GM19397 (cell line): ENCODE data around the gene HPS1.

Experiments
- ATAC-seq: cut with Tn5 transposase; IDR thresholded peaks from one replicate; pipeline ENCODE4 v1.9.1; 2021; ENCODE audit warnings: mild to moderate bottlenecking, moderate library complexity; ENCODE audit not compliant: unreplicated experiment

Gene HPS1

GRCh38 chr10:98433881-98434732 lies 12.6 kb downstream of the HPS1 start:
- ATAC-seq, result no peak

- no peak for ATAC-seq
These were observed 13.4 kb downstream of the HPS1 start for GRCh38 chr10:98433371-98433770.

- ATAC-seq, result no peak
These were observed 14.4 kb downstream of the HPS1 start for GRCh38 chr10:98432330-98432729.

GRCh38 chr10:98431016-98431415 lies 15.7 kb downstream of the HPS1 start:
- ATAC-seq, result no peak

GRCh38 chr10:98430427-98430826 lies 16.3 kb downstream of the HPS1 start:
- ATAC-seq, result no peak

- ATAC-seq, result no peak
These were observed 17.2 kb downstream of the HPS1 start for GRCh38 chr10:98429320-98430072.

- ATAC-seq, result no peak
These were observed 19.7 kb downstream of the HPS1 start for GRCh38 chr10:98427011-98427515.

- no peak for ATAC-seq
These were observed 21.0 kb downstream of the HPS1 start for GRCh38 chr10:98425511-98426352.

- ATAC-seq, result no peak
These were observed 22.2 kb downstream of the HPS1 start for GRCh38 chr10:98424295-98425254.

- ATAC-seq, result no peak
These were observed 23.0 kb downstream of the HPS1 start for GRCh38 chr10:98423691-98424120.

- no peak for ATAC-seq
These were observed 24.6 kb downstream of the HPS1 start for GRCh38 chr10:98422182-98422581.

- no peak for ATAC-seq
These were observed 25.9 kb downstream of the HPS1 start for GRCh38 chr10:98420786-98421185.

GRCh38 chr10:98419469-98420261 lies 27.1 kb downstream of the HPS1 start:
- no peak for ATAC-seq

GRCh38 chr10:98418665-98419468 lies 27.9 kb downstream of the HPS1 start:
- no peak for ATAC-seq

GRCh38 chr10:98417973-98418664 lies 28.6 kb downstream of the HPS1 start:
- no peak for ATAC-seq

GRCh38 chr10:98417481-98417959 lies 29.2 kb downstream of the HPS1 start:
- no peak for ATAC-seq

GRCh38 chr10:98416606-98417388 lies 29.9 kb downstream of the HPS1 start:
- ATAC-seq, result no peak
